NT2/D1 (cell line): ENCODE data around the gene ZNF414.

Experiments
- SUZ12 ChIP-seq: IDR thresholded peaks from 2 replicates; pipeline ENCODE4 v1.6.1; 2011; ENCODE audit not compliant: insufficient read length, insufficient read depth; ENCODE audit errors: extremely low read depth
- YY1 ChIP-seq: IDR thresholded peaks from 2 replicates; pipeline ENCODE4 v1.6.1; 2011; ENCODE audit not compliant: insufficient read length, insufficient read depth
- ZNF274 ChIP-seq: IDR thresholded peaks from 2 replicates; pipeline ENCODE4 v1.6.1; 2011; ENCODE audit warnings: mild to moderate bottlenecking, low read depth, low read length

DNA sequence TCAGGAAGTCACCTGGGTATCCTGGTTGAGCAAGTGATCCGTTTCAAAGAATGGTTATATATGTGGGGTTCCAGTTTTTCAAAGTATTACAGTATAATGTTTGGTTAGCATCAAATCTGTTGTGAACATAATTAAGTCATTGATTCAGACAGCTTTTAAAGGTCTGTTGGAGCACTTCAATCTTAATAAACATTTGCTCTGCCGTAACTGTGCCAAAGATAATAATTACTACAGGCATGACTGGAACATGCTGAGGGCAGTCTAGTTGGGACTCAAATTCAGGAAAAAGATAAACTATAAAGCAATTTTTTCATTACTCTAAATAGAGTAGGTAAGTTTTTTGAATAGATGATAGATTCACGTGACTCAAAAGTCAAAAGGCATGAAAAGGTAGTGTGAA, 45.8 kb downstream of the ZNF414 start:
- no peak for TF ChIP-seq ZNF274
- no peak for TF ChIP-seq YY1
- no peak for TF ChIP-seq SUZ12
